ENCODE results near the gene FGFR3.

DNA sequence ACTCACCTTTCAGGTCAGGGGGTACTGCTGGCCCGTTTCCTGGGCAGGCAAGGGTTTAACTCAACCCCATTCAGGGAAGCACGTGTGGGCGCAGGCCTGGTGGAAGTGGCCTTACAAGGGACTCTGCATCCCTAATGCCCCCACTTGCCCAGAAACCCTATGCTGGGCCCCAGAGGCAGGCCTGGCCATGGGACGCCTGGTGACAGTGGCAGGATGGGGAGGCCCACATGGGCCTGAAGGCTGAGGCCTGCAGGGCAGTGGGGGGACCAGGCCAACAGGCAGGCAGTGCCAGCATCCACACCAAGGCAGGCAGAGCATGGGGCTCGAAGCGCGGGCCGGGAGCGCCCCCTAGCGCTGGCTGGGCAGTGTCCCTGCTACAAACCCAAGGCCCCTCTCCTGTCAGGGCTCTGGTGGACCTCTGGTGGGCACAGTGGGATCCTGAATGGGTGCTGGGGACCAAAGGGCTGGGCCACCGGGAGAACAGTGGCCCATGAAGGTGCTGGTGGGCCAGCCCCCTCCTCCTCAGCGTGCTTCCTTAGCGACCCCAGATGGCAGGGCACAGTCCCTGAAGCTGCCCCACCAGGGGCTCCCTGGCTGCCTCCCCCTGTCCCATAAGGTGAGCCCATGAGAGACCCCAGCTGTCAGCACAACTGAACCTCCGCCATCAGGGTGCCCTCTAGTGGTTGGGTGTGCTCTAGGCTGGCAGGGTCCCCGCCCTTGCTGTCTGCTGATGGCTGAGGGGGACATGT lies 16.8 kb downstream of the FGFR3 start:
- TF ChIP-seq, protein P1, sequence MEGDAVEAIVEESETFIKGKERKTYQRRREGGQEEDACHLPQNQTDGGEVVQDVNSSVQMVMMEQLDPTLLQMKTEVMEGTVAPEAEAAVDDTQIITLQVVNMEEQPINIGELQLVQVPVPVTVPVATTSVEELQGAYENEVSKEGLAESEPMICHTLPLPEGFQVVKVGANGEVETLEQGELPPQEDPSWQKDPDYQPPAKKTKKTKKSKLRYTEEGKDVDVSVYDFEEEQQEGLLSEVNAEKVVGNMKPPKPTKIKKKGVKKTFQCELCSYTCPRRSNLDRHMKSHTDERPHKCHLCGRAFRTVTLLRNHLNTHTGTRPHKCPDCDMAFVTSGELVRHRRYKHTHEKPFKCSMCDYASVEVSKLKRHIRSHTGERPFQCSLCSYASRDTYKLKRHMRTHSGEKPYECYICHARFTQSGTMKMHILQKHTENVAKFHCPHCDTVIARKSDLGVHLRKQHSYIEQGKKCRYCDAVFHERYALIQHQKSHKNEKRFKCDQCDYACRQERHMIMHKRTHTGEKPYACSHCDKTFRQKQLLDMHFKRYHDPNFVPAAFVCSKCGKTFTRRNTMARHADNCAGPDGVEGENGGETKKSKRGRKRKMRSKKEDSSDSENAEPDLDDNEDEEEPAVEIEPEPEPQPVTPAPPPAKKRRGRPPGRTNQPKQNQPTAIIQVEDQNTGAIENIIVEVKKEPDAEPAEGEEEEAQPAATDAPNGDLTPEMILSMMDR (IDR thresholded peaks at IDR 0.05; ENCODE audit: control extremely low read depth in 1 of 3, insufficient read depth in 1 of 3, low read depth in 1 of 3, low read length in 3 of 3) = peak in 2 of 3 experiments; percentile 95 to 98; a peak in 3 of 4 replicates
- TF ChIP-seq SP4 (IDR thresholded peaks at IDR 0.05; ENCODE audit: low read length) = no peak

All from H1 (cell line).